Measurements from ENCODE around the gene NR4A2. TPM values are rescaled to one million over a fixed set of nuclear protein-coding genes. Genes with fewer than 3 reads are reported as not detected.

The NR4A2 gene
- total RNA-seq, 2 experiments from 2014 or later, result 290 to 319 TPM

DNA sequence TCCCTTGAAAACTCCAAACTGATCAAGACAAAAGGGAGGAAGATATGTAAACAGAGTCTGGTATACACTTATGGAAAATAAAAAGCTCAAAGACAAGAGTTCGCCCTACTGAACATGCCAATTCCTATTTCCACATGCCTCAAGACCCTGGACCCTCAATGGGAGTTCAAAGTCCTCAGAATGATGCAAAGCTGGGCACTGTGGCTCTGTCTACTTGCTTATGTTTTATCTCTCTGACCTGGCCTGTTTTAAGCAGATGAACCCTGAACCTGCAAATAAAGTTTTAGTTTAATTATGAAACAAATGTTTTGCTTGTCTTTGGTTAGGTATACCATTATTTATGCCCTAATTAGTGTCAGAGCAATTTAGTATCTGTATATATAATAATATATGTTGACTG is 22.6 kb downstream of the NR4A2 start:
- H3K27me3 Mint-ChIP-seq, result peaks cover 60% of the 10 kb centered on the region
- no peak overlapping the region for H3K27ac ChIP-seq (ENCODE audit: low read depth in 1 of 2, low read length in 2 of 2)
- ATAC-seq (ENCODE audit: poor library complexity), result no peak
- H3K4me3 ChIP-seq (ENCODE audit: low read length), result no peak overlapping the region
- H3K9me3 ChIP-seq (ENCODE audit: control insufficient read depth in 1 of 2, insufficient read depth in 1 of 2, low read length in 2 of 2), result no peaks in the 10 kb centered on the region
- H3K4me1 ChIP-seq (ENCODE audit: insufficient read depth, low read length), result no peaks in the 10 kb centered on the region
- peaks cover 10 to 22% of the 10 kb centered on the region in 2 experiments for H3K27me3 ChIP-seq (ENCODE audit: control insufficient read depth in 1 of 2, insufficient read depth in 2 of 2, low read length in 2 of 2)
- POLR2A ChIA-PET, result no interaction called here
- no peak overlapping the region for H3K4me3 Mint-ChIP-seq
- H3K9me3 Mint-ChIP-seq, result no peaks in the 10 kb centered on the region
- no peak for DNase-seq
- no peaks in the 10 kb centered on the region for H3K36me3 Mint-ChIP-seq (ENCODE audit: low read depth)
- TF ChIP-seq, protein P1, sequence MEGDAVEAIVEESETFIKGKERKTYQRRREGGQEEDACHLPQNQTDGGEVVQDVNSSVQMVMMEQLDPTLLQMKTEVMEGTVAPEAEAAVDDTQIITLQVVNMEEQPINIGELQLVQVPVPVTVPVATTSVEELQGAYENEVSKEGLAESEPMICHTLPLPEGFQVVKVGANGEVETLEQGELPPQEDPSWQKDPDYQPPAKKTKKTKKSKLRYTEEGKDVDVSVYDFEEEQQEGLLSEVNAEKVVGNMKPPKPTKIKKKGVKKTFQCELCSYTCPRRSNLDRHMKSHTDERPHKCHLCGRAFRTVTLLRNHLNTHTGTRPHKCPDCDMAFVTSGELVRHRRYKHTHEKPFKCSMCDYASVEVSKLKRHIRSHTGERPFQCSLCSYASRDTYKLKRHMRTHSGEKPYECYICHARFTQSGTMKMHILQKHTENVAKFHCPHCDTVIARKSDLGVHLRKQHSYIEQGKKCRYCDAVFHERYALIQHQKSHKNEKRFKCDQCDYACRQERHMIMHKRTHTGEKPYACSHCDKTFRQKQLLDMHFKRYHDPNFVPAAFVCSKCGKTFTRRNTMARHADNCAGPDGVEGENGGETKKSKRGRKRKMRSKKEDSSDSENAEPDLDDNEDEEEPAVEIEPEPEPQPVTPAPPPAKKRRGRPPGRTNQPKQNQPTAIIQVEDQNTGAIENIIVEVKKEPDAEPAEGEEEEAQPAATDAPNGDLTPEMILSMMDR (IDR thresholded peaks at IDR 0.05), result no peak
- H3K36me3 ChIP-seq (ENCODE audit: insufficient read depth, low read length), result no peaks in the 10 kb centered on the region
- no peaks in the 10 kb centered on the region for H3K4me1 Mint-ChIP-seq (ENCODE audit: low read depth)
- CTCF ChIA-PET, result interaction anchor here (0.7 to 1.6 kb wide), 2 partner anchors 25 to 280 kb away, joined by 3 read pairs; no protein-coding TSS in a partner anchor
- H3K27ac Mint-ChIP-seq, result no peak overlapping the region
- intact Hi-C loops (cut with DNase I, micrococcal nuclease), result no loop called here

DNA sequence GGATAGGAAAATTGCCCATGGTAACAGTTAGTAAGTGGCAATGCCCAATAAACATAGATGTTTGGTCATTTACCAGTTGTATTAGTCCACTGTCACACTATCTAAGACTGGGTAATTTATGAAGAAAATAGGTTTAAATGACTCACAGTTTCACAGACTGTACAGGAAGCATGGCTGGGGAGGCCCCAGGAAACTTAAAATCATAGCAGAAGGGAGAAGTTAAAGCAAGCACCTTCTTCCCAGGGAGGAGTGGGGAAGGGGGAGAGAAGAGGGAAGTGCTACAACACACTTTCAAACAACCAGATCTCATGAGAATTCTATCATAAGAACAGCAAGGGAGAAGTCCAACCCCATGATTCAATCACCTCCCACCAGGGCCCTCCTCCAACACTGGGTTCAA is 23.4 kb downstream of the NR4A2 start:
- no peak overlapping the region for H3K4me3 Mint-ChIP-seq
- peak in 1 of 14 experiments; percentile 10 for DNase-seq
- ChIA-PET CTCF (interaction anchor here (0.7 to 1.6 kb wide), 2 partner anchors 26 to 281 kb away, joined by 3 read pairs; no protein-coding TSS in a partner anchor), POLR2A (no interaction called here)
- H3K9me3 Mint-ChIP-seq, result no peaks in the 10 kb centered on the region
- intact Hi-C loops (cut with DNase I, micrococcal nuclease), result no loop called here
- ATAC-seq (ENCODE audit: poor library complexity), result no peak
- H3K36me3 ChIP-seq (ENCODE audit: insufficient read depth, low read length), result no peaks in the 10 kb centered on the region
- H3K4me3 ChIP-seq (ENCODE audit: low read length), result no peak overlapping the region
- TF ChIP-seq, protein P1 (IDR thresholded peaks at IDR 0.05), result no peak
- H3K27ac ChIP-seq (ENCODE audit: low read depth in 1 of 2, low read length in 2 of 2), result no peak overlapping the region
- H3K36me3 Mint-ChIP-seq (ENCODE audit: low read depth), result no peaks in the 10 kb centered on the region
- no peak overlapping the region for H3K27ac Mint-ChIP-seq
- H3K27me3 Mint-ChIP-seq, result peaks cover 62% of the 10 kb centered on the region
- no peaks in the 10 kb centered on the region for H3K4me1 Mint-ChIP-seq (ENCODE audit: low read depth)
- no peaks in the 10 kb centered on the region for H3K9me3 ChIP-seq (ENCODE audit: control insufficient read depth in 1 of 2, insufficient read depth in 1 of 2, low read length in 2 of 2)
- H3K4me1 ChIP-seq (ENCODE audit: insufficient read depth, low read length), result no peaks in the 10 kb centered on the region
- H3K27me3 ChIP-seq (ENCODE audit: control insufficient read depth in 1 of 2, insufficient read depth in 2 of 2, low read length in 2 of 2), result peaks cover 8 to 22% of the 10 kb centered on the region in 2 experiments

DNA sequence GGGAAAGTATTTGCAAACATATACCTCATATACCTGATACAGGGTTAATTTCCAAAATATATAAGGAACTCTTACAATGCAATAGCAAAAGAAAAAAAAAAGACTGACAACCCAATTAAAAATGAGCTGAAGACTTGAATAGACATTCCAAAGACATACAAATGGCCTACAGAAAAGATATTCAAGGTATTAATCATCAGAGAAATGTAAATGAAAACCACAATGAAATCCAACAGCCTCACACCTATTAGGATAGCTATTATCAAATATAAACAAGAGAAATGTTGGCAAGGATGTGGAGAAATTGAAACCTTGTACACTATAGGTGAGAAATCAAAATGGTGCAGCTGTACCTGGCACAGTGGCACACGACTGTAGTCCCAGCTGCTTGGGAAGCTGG is 25.7 kb downstream of the NR4A2 start:
- no peak overlapping the region for H3K4me3 ChIP-seq (ENCODE audit: low read length)
- H3K27ac Mint-ChIP-seq, result no peak overlapping the region
- peaks cover 56% of the 10 kb centered on the region for H3K27me3 Mint-ChIP-seq
- H3K4me1 ChIP-seq (ENCODE audit: insufficient read depth, low read length), result no peaks in the 10 kb centered on the region
- TF ChIP-seq, protein P1 (IDR thresholded peaks at IDR 0.05), result no peak
- H3K4me3 Mint-ChIP-seq, result no peak overlapping the region
- H3K36me3 ChIP-seq (ENCODE audit: insufficient read depth, low read length), result no peaks in the 10 kb centered on the region
- ATAC-seq (ENCODE audit: poor library complexity) (no peak), DNase-seq (no peak)
- CTCF ChIA-PET, result no interaction called here
- no peaks in the 10 kb centered on the region for H3K9me3 ChIP-seq (ENCODE audit: control insufficient read depth in 1 of 2, insufficient read depth in 1 of 2, low read length in 2 of 2)
- POLR2A ChIA-PET, result no interaction called here
- no peaks in the 10 kb centered on the region for H3K9me3 Mint-ChIP-seq
- H3K27ac ChIP-seq (ENCODE audit: low read depth in 1 of 2, low read length in 2 of 2), result no peak overlapping the region
- intact Hi-C loops (cut with DNase I, micrococcal nuclease), result no loop called here
- peaks cover 5 to 33% of the 10 kb centered on the region in 2 experiments for H3K27me3 ChIP-seq (ENCODE audit: control insufficient read depth in 1 of 2, insufficient read depth in 2 of 2, low read length in 2 of 2)
- no peaks in the 10 kb centered on the region for H3K4me1 Mint-ChIP-seq (ENCODE audit: low read depth)
- H3K36me3 Mint-ChIP-seq (ENCODE audit: low read depth), result no peaks in the 10 kb centered on the region
